B cell (primary cell): ENCODE results near the gene OR4E2.

Experiments used
- EZH2 ChIP-seq: IDR thresholded peaks from 2 replicates; pipeline ENCODE4 v1.6.1; 2012; ENCODE audit warnings: borderline replicate concordance, low read depth, mild to moderate bottlenecking, moderate library complexity, low read length; ENCODE audit not compliant: insufficient read depth, poor library complexity, severe bottlenecking
- TF ChIP-seq, protein P1 (sequence below): fragments of 200-600 bp; IDR thresholded peaks from one replicate; pipeline ENCODE4 v1.8.0; 2022; ENCODE audit warnings: antibody characterized with exemption, mild to moderate bottlenecking

DNA sequence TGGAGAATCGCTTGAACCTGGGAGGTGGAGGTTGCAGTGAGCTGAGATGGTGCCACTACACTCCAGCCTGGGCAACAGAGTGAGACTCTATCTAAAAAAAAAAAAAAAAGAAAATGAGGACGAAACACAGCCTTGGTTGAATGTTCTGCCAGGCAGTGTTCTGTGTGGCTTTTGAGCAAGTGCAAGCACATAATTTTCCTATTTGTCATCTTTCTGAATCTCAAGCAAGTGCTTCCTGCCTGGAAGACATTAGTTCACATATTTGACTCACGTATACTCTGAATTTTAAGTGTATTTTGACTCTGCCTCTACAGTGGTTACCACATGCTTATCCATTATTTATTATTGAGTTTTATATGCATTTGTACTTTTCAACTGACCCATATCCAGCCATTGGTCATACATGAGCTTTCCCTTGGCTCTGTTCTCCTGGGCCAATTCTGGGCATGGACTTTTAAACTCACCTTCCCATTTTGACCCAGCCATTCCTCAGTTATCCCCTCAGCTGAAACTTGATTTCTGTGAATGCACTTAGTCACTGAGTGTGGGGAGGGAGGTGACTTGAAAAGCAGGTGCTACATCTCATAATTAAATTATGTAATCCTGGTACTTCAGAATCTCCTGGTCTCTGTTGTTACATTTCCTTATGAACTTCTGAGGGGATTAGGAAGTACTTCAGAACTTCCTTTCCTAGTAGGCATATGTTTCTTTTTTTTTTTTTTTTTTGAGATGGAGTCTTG is 27.0 kb upstream of the OR4E2 start:
- TF ChIP-seq, protein P1, sequence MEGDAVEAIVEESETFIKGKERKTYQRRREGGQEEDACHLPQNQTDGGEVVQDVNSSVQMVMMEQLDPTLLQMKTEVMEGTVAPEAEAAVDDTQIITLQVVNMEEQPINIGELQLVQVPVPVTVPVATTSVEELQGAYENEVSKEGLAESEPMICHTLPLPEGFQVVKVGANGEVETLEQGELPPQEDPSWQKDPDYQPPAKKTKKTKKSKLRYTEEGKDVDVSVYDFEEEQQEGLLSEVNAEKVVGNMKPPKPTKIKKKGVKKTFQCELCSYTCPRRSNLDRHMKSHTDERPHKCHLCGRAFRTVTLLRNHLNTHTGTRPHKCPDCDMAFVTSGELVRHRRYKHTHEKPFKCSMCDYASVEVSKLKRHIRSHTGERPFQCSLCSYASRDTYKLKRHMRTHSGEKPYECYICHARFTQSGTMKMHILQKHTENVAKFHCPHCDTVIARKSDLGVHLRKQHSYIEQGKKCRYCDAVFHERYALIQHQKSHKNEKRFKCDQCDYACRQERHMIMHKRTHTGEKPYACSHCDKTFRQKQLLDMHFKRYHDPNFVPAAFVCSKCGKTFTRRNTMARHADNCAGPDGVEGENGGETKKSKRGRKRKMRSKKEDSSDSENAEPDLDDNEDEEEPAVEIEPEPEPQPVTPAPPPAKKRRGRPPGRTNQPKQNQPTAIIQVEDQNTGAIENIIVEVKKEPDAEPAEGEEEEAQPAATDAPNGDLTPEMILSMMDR = no peak
- TF ChIP-seq EZH2 = no peak
